ENCODE data around the gene FUT6.
A peak's percentile ranks its signal among the peaks of the same experiment; 100 is the strongest.

The FUT6 gene

DNA sequence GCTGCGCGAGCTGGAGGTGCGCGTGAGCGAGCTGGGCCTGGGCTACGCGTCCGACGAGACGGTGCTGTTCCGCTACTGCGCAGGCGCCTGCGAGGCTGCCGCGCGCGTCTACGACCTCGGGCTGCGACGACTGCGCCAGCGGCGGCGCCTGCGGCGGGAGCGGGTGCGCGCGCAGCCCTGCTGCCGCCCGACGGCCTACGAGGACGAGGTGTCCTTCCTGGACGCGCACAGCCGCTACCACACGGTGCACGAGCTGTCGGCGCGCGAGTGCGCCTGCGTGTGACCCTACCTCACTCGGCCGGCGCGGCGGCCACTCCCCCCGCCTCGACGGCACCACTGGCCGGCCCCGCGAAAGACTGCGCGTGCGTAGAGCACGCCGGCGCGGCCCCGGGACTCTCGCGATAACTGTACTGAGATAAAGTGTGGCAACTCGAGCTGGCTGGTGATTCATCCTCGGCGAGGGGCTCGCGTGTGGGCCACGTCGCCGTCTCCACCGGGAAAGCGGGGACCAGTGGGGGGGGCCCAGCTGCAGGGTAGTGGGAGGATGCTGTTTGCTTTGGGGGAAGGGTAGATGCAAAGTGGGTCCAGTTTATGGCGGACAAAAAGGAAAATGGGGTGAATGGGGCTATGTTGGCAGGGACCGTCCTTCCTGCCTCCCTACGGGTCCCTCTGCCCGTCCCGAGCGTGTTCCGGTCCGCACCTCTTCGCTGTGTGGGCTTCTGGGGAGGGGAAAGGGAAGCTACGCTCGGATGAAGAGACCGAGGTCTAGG is 11.4 kb downstream of the FUT6 start:
- peak; percentile 86 to 88 for DNase-seq (ENCODE audit: low read depth in 2 of 2)

DNA sequence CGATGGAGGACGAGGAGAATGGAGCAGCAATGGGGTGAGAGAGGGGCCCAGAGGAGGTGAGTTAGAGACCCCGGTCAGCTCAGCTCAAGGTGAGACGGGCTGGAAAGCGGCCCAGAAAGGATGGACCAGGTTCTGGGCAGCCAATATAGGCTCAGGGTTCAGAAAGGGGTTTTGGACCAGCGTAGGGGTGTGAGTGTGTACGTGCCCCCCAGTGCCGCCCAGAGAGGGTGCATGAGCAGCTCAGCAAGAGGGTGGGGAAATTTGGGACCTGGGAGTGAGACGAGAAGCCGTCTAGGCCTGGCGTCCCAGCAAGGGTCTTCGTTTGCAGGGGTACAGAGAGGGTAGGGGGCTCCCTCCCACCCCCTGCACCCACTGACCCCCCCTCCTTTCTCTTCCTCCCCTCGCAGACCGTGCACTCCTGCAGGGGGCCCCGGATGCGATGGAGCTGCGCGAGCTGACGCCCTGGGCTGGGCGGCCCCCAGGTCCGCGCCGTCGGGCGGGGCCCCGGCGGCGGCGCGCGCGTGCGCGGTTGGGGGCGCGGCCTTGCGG is 12.1 kb downstream of the FUT6 start:
- no peak for DNase-seq (ENCODE audit: low read depth in 2 of 2)

DNA sequence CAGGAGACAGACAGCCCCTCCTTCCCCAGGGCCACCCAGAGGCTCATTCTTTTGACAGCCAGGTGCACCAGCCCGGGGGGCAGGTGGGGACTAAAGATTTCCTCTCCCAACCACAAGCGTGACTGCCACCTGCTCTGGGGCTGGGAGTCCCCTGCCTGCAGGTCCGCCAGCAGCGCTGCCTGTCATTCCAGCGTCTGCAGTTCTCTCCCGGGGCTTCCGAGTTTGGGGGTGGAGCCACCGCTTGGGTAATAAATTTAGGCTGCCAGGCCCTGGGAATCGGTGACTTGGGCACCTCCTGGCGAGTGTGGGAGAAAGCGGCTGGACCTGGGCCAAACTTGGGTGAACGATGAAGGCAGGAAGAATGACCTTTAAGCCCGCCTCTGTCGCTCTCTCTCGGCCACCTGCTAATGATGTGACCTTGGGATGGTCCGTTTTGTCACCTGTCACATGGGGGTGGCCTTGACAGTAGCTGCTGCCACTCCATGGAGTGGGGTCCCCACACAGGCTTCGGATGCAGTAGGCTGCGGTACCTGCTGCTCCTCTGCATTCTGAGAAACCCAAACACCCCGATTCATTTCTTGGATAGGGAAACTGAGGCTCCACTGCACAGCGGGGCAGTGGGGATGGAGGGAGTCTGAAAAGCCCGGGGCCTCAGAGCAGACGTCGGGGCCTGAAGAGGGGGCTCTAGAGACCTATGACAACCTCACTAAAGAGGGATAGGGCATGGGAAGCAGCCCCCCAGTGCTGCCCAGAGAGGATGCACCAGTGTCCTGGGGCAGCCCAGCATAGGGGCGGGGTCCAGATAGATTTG is 12.8 kb downstream of the FUT6 start:
- no peak for DNase-seq (ENCODE audit: low read depth in 2 of 2)

DNA sequence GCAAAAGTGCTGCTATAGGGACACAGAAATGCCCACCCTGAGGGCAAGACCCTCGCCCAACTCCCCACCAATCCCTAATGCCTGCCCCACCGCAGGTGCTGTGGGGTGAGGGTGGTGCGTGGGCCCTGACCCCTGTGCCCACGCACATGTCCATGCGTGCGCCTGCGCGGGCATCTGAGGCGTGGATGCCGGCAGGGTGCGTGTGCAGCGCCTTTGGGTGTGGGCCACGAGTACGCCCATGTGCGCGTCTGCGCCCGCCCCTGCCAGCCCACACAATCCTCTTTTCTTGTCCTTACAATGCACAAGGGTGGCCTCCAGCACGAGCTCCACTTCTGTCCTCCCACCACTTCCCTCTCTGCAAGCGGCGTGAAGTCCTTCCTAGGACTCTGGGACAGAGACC is 14.3 kb downstream of the FUT6 start:
- DNase-seq (ENCODE audit: low read depth in 2 of 2) = no peak

DNA sequence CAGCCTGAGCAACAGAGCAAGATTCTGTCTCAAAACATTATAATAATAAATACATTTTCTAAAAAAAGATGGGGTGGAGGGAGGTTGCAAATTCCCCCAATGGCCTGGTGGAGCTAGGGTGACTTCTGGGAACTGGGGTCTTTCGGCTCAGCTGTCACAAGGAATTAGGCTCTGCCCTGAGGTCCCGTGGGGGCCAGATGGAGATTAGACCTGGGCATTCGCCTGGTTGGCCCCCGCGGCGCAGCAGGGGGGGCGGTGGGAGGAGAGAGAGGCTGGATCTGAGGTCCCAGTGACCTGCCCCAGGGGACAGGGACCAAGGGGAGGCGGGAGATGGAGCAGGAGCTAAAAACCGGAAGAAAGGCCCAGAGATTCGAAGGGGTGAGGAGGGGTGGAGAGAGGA is 14.8 kb downstream of the FUT6 start:
- DNase-seq (ENCODE audit: low read depth in 2 of 2) = no peak

DNA sequence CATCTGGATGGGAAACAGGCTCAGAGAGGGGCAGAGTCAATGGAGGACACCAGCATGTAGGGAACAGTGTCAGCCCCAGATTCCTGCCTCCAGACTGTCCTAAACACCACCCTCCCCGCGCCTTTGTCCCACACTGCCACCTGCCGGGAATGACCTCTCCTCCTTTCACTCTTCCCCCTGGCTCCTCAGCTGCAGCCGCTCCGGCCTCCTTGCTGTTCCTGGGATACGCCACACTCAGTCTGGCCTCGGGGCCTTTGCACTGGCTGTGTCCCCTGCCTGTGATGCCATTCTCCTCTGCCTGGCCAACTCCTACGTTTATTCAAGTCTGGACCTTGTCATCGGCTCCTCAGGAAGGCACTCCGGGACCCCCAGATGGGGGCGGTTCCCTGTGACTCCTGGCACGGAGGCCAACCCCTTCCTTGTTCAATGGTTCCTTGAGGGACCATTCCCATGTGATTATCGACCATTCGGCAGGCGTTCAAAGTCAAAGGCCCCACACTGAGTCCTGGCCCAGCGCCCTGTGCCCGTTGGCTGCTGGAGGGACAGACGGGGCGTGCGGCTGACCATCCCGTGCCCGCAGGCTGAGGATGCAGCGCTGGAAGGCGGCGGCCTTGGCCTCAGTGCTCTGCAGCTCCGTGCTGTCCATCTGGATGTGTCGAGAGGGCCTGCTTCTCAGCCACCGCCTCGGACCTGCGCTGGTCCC is 15.8 kb downstream of the FUT6 start:
- DNase-seq (ENCODE audit: low read depth in 2 of 2) = no peak

DNA sequence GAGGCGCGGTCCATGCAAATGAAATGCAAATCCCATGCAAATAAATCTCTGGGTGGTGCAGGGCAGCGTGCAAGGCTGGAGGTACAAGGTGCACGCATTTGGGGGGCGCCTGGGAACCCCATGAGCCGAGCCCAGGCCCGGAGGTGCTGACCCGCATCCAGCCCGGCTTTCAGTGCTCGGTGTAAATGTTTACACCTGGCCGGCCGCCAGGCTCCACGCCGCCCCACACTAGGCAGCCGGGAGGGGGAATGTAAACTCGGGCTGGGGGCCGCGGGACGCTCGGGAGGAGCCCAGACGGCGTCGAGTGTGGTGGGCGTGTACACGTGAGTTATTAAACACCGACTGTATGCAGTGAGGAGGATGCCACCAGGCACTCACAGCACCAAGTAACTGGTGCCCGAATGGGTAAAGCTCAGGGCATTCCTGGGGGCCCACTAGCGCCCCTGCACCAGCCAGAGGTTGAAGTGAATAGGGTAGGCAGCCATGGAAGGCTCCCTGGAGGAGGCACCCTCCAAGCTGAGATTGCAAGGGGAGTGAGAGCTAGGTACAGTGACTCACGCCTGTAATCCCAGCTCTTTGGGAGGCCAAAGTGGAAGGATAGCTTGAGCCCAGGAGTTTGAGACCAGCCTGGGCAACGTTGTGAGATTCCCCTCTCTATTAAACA is 17.2 kb downstream of the FUT6 start:
- DNase-seq (ENCODE audit: low read depth in 2 of 2) = no peak

DNA sequence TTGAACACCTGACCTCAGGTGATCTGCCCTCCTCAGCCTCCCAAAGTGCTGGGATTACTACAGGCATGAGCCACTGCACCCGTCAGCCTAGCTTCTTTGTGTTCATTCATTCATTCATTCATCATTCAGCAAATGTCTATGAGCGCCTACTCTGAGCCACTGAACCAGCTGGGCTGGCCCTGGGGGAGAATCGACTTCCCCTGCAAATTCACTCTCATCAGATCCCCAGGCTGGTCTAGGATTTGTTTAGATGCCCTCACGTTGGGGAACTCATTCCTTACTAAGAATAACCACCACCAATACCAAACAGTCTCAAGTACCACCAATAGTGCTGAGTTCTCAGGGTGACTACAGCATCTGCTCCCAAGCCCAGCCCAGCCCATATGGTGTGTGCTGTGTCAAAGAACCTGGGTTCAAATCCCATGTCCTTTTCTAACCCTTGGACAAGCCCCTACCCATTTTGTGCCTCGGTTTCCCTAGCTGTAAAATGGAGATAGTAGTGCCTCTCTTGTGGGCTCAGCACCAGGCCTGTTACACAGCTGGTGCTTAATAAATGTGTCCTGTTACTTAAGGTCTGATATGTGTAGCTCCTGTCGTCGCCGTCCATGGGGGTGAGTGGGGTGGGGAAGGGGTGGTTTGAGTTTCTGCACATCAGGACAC is 17.9 kb downstream of the FUT6 start:
- DNase-seq (ENCODE audit: low read depth in 2 of 2) = no peak

DNA sequence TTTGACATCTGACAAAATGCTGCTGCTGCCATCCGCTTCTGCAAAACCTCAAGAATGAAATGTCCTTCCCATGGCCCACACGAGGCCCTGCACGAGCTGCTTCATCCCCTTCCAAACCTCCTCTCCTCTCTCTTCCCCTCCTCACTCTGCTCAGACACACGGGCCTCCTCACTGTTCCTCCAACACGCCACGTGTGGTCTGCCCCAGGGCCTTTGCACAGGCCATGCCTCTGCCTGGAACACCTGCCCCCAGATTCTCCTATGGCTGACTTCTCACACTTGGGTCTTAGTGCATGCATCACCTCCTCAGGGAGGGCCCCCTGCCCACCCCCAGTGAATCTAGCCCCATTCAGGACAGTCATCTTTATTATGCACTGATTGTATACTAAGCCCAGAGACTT is 18.7 kb downstream of the FUT6 start:
- DNase-seq (ENCODE audit: low read depth in 2 of 2) = no peak

DNA sequence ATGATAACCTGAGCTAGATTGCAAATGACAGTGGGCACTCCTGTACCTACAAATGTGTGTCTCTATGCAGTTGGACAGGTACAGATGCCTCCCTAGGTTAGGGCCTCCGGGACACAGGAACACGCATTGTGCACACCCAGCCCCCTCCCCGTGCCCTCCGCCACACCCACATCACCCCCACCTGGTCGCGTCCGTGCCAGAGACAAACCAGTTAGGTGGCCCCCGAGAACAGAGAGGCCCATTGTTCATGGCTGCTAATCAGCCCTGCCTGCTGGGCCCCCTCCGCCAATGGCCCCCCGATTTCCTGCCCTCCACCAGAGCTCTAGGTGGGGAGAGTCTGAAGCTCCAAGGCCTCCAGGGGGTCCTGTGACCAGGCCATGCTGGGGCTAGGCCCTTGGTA is 20.9 kb downstream of the FUT6 start:
- DNase-seq (ENCODE audit: low read depth in 2 of 2) = no peak

DNA sequence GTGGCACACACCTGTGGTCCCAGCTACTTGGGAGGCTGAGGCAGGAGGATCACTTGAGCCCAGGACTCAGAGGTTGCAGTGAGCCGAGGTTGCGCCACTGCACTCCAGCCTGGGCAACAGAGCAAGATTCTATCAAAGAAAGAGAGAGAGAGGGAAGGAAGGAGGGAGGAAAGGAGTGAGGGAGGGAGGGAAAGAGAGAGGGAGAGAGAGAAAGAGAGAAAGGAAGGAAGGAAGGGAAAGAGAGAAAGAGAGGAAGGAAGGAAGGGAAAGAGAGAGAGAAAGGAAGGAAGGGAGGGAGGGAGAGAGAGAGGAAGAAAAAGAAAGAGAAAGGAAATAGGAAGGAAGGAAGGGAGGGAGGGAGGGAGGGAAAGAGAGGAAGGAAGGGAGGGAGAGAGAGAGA is 22.3 kb downstream of the FUT6 start:
- no peak for DNase-seq (ENCODE audit: low read depth in 2 of 2)

DNA sequence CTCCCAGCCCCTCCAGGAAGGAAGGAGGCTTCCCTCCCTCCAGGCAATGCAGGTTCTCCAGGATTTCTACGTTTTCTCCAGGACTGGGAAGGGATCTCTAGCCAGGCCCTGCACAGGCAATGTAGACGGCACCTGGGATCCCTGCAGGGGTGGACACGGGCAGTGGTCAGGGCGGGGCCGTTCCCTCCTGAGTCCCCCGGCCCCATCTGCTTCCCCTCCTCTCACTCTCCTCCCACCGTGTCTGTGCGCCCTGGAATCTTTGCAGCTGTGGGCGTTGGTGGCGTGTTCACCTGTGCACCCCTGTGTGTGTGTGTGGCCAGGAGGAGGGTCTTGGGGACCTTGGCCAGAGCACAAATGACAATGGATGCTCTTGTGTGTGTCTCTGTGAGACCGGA is 24.7 kb downstream of the FUT6 start:
- no peak for DNase-seq (ENCODE audit: low read depth in 2 of 2)

DNA sequence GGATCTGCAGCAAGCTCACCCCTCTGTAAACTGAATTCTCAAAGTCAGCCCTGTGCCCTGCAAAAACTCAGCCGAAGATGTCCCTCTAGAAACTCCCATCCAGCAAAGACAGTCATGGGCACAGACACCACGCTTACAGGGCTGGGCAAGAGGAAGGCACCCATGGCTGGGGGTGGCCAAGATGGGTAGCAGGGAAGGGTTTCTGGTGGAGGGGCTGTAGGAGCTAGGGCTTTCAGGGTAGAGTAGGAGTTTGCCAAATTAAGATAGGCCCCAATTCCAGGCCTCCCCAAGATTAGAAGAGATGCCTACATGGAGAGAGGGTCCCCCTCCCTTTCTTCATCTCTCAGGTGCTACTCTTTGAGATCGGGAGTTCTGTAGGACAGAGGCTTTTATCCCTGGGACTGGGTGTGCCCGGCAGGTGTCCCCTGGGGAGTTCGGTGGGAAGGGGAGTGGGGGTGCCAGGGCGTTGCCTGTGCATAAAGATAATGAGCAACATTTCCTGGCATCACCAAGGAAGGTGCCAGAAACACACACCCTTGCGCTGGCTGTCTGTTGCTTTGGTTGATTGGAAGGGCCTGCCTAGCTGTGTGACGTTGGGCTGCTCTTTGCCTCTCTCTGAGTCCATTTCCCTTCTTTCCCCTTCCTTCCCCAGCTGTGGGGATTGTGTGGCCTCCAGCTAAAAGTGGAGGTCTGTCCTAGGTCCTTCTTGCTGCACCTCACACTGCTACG is 25.2 kb downstream of the FUT6 start:
- DNase-seq (ENCODE audit: low read depth in 2 of 2) = no peak

DNA sequence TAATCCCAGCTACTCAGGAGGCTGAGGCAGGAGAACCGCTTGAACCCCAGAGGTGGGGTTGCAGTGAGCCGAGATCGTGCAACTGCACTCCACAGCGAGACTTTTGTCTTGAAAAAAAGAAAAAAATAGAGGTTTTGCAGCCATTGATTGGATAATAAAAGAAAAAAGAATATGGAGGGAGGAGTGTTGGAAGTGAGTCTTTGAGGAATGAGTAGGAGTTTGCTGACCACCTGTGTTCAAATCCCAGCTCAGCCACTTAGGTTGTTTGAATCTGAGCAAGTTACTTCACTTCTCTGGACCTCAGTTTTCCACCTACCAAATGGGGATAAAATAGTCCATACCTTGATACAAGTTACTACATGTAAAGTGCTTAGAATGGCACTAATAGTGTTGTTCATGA is 28.4 kb downstream of the FUT6 start:
- no peak for DNase-seq (ENCODE audit: low read depth in 2 of 2)

DNA sequence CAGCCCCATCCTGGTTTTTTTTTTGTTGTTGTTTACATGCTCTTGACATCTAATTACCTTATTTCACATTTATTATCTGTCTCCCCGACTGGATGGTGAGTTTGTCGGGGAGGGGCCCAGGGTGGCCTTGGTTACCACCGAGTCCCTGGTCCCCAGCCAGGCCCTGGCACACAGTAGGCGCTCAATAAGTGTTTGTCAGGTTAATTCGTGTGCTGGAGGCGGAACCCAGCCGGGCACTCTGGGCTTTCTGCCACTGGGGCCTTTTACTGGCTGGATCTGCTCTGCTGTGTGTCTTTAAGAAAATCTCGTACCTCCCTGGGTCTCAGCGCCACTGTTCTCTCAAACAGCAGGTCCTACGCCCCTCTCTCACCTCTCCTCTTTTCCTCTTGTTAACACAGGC is 30.0 kb downstream of the FUT6 start:
- DNase-seq (ENCODE audit: low read depth in 2 of 2) = no peak

DNA sequence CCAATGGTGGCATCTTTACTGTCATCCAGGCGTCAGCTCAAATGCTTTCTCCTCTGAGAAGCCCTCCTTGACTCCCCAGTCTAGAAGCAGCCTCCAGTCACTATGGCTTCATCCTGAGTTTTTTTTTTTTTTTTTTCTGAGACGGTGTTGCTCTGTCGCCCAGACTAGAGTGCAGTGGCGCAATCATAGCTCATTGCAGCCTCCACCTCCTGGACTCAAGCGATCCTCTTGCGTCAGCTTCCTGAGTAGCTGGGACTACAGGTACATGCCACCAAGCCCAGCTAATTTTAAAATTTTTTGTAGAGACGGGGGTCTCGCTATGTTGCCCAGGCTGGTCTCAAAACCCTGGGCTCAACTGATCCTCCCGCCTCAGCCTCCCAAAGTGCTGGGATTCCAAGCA is 30.4 kb downstream of the FUT6 start:
- no peak for DNase-seq (ENCODE audit: low read depth in 2 of 2)

DNA sequence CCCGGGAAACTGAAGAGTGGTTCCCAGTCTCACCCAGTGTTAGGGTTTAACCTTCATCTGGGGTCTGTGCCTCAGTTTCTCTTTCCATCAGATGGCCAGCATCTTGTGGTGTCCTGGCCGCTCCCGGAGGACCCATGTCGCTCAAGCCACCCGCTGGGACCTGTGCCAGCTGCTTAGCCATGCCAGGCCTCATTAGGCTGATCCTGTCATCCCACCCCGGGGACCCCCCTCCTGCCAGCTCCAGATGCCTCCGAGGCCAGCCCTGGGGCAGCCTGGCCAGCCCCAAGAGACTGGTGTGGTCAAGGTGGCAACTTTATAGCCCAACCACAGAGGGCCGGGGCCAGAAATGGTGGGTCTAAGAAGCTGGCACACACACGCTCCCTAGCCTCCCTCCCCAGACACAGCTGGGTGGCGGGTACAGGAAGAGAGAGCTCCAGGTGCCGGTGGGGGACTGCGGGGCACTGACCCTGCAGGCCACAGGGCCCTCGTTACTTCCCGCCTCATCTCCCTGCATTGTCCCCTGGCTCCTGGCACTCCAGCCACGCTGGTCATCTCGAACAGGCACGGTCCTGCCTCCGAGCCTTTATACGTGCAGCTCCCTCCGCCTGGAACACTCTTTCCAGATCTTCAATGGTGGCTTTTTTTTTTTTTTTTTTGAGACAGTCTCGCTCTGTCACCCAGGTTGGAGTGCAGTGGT is 31.2 kb downstream of the FUT6 start:
- no peak for DNase-seq (ENCODE audit: low read depth in 2 of 2)

DNA sequence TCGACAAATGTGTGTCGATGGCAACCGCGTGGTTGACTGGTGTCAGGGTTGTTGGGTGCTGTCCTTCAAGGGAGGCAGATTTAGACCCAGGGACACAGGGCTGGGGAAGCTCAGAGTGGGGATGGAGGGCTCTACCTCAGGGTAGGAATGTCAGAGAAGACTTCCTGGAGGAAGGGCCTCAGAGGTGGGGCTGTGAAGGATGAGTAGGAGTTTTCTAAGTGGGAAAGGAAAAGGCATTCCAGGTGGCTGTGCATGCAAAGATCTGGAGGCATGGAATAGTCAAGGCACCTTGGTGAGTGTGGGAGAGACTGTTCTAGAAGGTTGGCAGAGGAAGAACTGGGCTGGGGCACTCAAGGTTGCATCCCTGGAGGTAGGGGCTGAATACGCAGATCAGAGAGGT is 32.6 kb downstream of the FUT6 start:
- no peak for DNase-seq (ENCODE audit: low read depth in 2 of 2)

DNA sequence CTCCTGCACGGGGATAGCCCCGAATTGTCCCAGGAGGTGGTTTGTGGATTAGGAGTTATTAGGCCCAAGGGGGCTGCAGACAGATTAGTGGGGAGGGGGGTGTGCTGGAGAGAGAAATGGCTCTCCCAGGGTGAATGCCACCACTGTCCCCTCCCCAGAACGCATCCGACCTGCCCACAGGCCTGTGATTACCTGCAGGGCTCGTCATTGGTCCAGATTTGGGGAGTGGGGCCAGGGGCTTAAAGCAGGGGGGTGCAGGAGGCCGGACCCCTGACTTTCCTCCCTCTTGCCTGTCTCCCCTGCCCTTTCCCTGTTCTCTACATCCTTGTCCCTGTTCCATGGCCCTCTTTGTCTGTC is 33.4 kb downstream of the FUT6 start:
- DNase-seq (ENCODE audit: low read depth in 2 of 2) = no peak

DNA sequence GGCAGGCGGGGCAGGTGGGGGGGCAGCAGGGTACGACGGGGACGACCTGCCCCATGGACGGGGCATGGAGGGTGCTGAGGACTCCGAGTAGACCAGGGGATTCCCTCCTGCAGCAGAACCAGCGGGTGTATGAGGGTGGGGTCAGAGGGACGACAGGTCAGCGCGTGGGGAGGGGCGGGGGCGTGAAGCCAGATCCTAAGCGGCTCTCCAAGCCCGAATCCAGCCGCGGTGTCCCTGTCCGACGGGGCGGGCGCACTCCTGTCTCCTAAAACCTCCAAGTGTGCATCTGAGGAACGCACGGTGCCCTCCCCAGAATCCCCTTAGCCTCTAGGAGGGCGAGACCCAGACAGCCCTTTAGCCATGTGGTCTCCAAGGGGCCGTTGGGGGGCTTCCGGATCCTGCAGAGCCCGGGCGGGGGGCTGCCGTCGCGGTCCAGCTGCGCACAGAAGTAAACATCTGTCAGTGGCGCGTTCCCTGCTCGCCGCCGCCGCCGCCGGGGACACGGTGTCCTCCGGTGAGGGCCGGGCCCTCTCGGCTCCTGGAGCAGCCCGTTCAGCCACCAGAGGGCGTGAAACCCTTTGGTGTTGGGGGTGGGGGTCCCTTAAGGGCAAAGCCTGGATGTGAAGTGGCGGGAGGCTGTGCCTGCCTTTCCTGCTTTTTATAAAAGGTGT is 33.9 kb downstream of the FUT6 start:
- no peak for DNase-seq (ENCODE audit: low read depth in 2 of 2)
